IPS-11a (cell line): Measurements from ENCODE around the gene DYSF.

Source experiments
- H3K4me3 ChIP-seq: one replicate; pipeline ENCODE4 v1.5.1; 2013; ENCODE audit warnings: low read depth, low read length, control low read depth

DYSF gene

GRCh38 chr2:71455741-71456569 lies 2.6 kb downstream of the DYSF start:
- H3K4me3 ChIP-seq = no peak overlapping the region

DNA sequence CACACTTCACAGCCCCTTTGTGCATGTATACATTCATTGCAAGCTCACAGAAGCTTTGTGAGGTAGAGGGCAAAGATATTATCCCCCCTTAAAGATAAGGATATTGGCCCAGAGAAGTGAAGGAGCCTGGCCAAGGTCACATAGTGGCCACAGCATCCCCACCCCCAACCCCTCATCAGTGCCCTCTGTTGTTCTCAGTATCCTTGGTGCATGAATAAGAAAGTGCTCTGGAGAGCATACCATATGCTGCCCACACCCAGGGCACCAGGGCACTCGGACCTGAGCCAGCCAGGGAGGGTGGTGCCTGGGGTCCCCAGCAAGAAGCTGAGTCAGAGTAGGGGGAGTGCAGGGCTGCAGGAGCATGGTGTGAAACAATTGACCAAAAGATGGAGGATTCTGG lies 3.3 kb downstream of the DYSF start:
- no peak overlapping the region for H3K4me3 ChIP-seq

DNA sequence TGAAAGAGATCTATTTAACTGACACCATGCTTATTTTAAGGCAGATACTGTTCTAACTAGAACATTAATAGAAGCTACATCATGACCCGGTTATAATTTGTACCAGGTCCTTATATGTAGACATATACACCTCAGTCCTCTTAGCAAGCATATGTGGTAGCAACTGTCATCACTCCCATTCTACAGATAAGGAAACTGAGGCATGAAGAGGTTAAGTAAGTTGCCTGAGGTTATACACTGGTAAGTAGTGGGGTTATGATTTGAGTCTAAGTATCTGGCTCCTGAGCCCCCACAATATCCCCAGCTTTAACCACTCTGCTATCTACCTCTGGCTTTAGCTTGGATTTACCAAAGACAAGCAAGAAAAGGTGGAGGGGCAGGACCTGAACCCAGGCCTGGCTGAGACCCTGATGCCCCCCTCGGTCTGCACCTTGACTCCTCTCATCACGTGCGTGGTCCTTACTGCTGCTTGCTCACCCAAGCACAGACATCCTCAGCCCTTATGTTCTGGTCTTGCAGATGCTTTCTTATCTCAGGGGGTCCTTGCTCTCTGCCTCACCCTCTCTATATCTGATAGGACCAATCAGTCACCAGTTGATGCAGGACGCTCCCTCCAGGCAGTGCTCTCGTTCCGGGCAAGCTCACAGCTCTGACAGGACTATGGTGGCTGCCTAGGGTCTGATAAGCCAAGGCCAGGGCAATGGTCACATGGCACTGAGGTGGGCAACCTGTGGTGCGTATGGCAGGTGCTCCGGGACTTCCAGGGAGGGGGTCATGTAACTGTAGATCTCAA lies 4.0 kb downstream of the DYSF start:
- H3K4me3 ChIP-seq = no peak overlapping the region

GRCh38 chr2:71457923-71458322 lies 4.6 kb downstream of the DYSF start:
- no peak overlapping the region for H3K4me3 ChIP-seq

- no peak overlapping the region for H3K4me3 ChIP-seq
Observed at GRCh38 chr2:71458413-71459083, 5.2 kb downstream of the DYSF start.

DNA sequence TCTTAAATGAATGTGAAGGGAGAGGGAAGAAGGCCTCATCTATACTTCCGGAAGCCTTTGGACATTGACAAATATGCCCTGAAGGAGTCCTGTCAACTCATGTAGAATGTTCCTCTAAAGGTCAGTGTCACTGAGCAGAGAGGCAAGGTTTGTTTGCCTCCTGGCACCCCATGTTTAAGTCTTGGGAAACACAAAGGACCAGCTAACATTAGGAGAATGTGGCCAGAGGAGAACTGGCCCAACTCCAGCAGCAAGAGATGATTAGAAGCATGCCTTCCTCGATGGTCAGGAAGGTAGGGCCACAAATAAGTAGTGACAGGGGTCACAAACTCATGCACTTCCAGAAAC lies 5.7 kb downstream of the DYSF start:
- H3K4me3 ChIP-seq = no peak overlapping the region

GRCh38 chr2:71460056-71460455 lies 6.7 kb downstream of the DYSF start:
- H3K4me3 ChIP-seq = no peak overlapping the region

DNA sequence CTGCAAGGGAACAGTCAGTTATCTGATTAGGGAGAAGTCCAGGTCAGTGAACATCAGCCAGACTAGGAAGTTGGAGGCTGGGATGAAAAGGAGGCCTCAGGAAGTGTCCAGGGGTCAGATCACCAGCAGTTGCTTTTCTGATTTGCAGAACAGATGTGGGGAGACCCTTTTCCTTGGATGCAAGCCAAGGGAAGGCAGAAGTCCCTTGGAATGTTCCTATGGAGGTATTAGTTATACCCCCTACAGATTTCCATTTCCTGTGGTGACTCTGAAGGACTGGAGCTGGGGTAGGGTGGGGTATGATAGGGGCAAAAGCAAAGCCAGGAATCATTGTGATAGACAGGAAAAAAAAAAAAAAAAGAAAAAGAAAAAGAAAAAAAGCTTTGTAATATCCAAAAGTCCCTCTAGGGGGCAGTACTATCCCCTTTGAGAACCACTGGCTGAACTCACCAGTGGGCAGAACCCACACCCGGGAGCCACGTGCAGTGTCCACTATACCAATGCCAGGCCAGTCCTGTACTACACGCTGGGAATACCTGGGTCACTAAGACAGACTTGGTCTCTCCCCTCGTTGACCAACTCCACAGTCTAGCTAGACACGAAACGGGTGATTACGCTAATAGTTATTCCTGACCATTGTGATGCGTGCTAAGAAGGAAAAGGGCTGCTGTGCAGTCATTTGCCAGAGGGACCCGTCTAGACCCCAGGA lies 7.4 kb downstream of the DYSF start:
- no peak overlapping the region for H3K4me3 ChIP-seq

- no peak overlapping the region for H3K4me3 ChIP-seq
Observed at GRCh38 chr2:71461304-71461671, 7.9 kb downstream of the DYSF start.

DNA sequence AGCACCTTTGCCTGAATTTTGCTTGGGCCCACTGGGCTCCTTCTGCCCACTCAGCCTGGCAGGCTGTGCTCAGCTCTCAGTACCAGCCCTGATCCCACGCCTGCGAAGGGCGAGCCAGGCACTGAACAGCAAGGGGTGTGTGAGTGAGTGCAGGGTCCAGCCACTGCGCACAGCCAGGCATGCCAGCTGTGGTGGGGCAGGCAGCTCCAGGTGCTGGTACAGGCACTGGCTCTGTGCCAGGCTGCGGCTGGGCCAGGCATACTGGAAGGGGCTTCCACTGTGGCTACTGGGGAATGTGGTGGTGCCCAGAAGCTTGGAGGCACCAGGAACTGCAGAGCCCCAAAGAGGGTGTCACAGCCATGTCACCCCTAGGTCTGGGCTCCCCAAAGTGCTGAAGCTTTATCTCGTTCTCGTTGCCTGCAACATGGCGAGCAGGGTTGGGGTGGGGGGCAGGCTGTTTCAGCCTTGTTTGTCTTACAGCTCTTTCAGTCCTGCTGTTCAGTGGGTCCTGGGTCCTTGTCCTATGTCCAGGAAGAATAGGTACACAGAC lies 8.8 kb downstream of the DYSF start:
- no peak overlapping the region for H3K4me3 ChIP-seq

- H3K4me3 ChIP-seq = no peak overlapping the region
Observed at GRCh38 chr2:71462641-71463341, 9.4 kb downstream of the DYSF start.

- H3K4me3 ChIP-seq = no peak overlapping the region
Observed at GRCh38 chr2:71463342-71463654, 9.9 kb downstream of the DYSF start.

DNA sequence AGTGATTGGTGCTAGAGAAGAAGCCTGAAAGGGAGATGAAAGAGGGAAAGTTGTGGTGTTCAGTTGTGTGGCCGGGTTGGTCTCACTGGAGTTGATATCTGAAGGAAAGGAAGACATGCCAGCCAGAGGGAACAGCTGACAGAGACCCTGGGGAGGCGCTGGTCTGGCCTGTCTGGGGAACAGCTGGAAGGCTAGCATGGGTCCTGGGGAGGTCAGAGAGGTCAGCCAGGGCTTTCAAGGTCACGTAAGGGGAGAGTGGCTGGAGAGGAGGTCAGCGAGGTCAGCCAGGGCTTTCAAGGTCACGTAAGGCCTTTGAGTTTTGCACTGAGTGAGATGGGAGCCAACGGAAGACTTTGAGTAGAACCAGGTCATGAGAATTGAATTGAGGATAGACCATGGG lies 11.0 kb downstream of the DYSF start:
- no peak overlapping the region for H3K4me3 ChIP-seq

- no peak overlapping the region for H3K4me3 ChIP-seq
Observed at GRCh38 chr2:71465356-71465755, 12.0 kb downstream of the DYSF start.

DNA sequence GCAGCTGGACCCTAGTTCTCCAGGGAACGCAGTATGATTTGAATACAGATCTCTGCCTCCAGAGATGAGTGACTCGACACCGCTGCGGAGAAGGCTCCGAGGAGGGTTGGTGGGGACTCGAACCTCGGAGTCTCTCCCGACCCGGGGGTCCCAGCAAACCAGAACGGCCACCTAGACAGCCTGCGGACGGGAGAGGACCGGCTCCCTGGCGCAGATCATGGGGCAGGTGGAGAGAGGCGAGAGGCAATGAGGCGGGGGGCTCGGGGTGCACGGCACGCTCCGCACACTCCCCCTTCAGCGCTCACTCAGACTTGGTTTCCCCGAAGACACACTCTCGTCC lies 12.6 kb downstream of the DYSF start:
- peak overlapping the region; percentile 53 for H3K4me3 ChIP-seq

- peak overlapping the region; percentile 53 for H3K4me3 ChIP-seq
Observed at GRCh38 chr2:71466301-71467179, 13.2 kb downstream of the DYSF start.

GRCh38 chr2:71467180-71467815 lies 13.9 kb downstream of the DYSF start:
- peak overlapping the region; percentile 53 for H3K4me3 ChIP-seq

- H3K4me3 ChIP-seq = no peak overlapping the region
Observed at GRCh38 chr2:71468279-71469015, 15.1 kb downstream of the DYSF start.
